ENCODE measurements around the gene ZFAND2A. TPM values are rescaled to one million over a fixed set of nuclear protein-coding genes. Genes with fewer than 3 reads are reported as not detected.

The ZFAND2A gene
- total RNA-seq, 1 experiment from 2014 or later = 51.2 TPM

DNA sequence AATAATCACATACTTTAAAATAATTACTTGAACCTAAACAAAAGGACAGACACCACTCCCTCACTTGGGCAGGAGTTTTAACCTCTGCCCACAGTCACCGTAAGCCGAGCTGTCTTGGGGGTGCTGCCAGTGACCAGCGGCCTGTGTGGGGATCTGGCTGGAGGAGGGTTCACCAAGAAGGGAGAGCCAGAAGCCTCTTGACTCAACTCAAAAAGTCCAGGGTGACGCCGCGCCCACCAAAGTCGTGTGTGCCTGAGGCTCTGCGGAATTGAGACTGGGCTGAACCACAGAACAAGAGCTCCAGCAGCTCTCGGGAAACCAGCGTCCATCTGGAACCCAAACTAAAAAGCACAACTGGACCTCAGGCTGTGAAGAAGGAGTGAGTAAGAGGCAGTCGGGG is 35.8 kb downstream of the ZFAND2A start:
- CTCF ChIA-PET = interaction anchor here (0.9 kb wide), 1 partner anchor 32 kb away, joined by 3 read pairs; no protein-coding TSS in a partner anchor
- H3K4me3 Mint-ChIP-seq (ENCODE audit: low read depth, unreplicated experiment) = no peak overlapping the region

GRCh38 chr7:1123715-1124114 is 36.3 kb downstream of the ZFAND2A start:
- Mint-ChIP-seq H3K36me3 (ENCODE audit: insufficient read depth, unreplicated experiment) (peaks cover 33% of the 10 kb centered on the region), H3K9me3 (ENCODE audit: low read depth, unreplicated experiment) (no peaks in the 10 kb centered on the region), H3K4me1 (ENCODE audit: low read depth, unreplicated experiment) (no peaks in the 10 kb centered on the region), H3K27ac (ENCODE audit: unreplicated experiment) (no peak overlapping the region), H3K27me3 (ENCODE audit: unreplicated experiment) (no peaks in the 10 kb centered on the region), H3K4me3 (ENCODE audit: low read depth, unreplicated experiment) (no peak overlapping the region)
- no peak for DNase-seq
- intact Hi-C loops (cut with micrococcal nuclease; ENCODE audit: unreplicated experiment) = no loop called here
- no TSS peak for BruUV-seq (replicated peaks)
- CTCF ChIA-PET = interaction anchor here (0.9 kb wide), 1 partner anchor 33 kb away, joined by 3 read pairs; no protein-coding TSS in a partner anchor
- TF ChIP-seq, protein P1, sequence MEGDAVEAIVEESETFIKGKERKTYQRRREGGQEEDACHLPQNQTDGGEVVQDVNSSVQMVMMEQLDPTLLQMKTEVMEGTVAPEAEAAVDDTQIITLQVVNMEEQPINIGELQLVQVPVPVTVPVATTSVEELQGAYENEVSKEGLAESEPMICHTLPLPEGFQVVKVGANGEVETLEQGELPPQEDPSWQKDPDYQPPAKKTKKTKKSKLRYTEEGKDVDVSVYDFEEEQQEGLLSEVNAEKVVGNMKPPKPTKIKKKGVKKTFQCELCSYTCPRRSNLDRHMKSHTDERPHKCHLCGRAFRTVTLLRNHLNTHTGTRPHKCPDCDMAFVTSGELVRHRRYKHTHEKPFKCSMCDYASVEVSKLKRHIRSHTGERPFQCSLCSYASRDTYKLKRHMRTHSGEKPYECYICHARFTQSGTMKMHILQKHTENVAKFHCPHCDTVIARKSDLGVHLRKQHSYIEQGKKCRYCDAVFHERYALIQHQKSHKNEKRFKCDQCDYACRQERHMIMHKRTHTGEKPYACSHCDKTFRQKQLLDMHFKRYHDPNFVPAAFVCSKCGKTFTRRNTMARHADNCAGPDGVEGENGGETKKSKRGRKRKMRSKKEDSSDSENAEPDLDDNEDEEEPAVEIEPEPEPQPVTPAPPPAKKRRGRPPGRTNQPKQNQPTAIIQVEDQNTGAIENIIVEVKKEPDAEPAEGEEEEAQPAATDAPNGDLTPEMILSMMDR (IDR thresholded peaks at IDR 0.05; ENCODE audit: unreplicated experiment) = no peak

More for the DNA sequence above, 35.8 kb downstream of the ZFAND2A start:
- no TSS peak for BruUV-seq (replicated peaks)
- Mint-ChIP-seq H3K27ac (ENCODE audit: unreplicated experiment) (no peak overlapping the region), H3K4me1 (ENCODE audit: low read depth, unreplicated experiment) (no peaks in the 10 kb centered on the region), H3K36me3 (ENCODE audit: insufficient read depth, unreplicated experiment) (peaks cover 33% of the 10 kb centered on the region), H3K27me3 (ENCODE audit: unreplicated experiment) (no peaks in the 10 kb centered on the region), H3K9me3 (ENCODE audit: low read depth, unreplicated experiment) (no peaks in the 10 kb centered on the region)
- intact Hi-C loops (cut with micrococcal nuclease; ENCODE audit: unreplicated experiment) = no loop called here
- DNase-seq = no peak
- TF ChIP-seq, protein P1 (IDR thresholded peaks at IDR 0.05; ENCODE audit: unreplicated experiment) = no peak

DNA sequence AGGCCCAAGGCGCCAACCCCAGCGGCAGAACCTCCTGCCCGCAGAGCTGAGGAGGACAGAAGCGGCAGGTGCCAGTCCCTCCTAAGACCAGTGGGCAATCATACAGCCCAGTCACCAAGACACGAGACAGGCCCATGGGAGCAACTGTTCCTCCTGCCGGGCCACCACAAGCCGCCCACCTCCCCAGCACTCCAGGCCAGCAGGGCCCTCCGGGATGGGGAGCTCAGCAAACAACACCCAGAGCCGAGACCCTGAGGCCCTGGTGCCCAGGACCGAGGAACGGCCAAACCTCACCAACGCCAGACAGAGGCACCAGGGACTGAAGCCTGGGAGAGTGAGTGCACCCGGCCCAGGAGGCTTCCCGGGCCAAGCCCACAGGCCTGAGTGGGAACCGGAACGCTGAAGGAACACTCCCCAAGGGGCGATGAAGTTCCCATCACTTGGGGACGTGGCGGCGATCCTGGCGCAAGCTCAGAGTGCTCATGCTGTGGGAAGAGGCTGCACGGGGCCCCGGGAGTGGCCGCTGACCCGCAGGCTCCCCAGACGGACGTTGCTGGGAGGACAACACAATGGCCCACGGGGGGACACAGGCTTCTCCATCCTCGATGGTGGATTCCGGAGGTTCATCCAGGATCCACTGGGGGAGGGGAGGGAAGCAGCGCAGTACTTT is 37.0 kb downstream of the ZFAND2A start:
- peaks cover 33% of the 10 kb centered on the region for H3K36me3 Mint-ChIP-seq (ENCODE audit: insufficient read depth, unreplicated experiment)
- no TSS peak for BruUV-seq (replicated peaks)
- H3K27me3 Mint-ChIP-seq (ENCODE audit: unreplicated experiment) = no peaks in the 10 kb centered on the region
- intact Hi-C loops (cut with micrococcal nuclease; ENCODE audit: unreplicated experiment) = no loop called here
- TF ChIP-seq, protein P1 (IDR thresholded peaks at IDR 0.05; ENCODE audit: unreplicated experiment) = no peak
- no peaks in the 10 kb centered on the region for H3K9me3 Mint-ChIP-seq (ENCODE audit: low read depth, unreplicated experiment)
- H3K27ac Mint-ChIP-seq (ENCODE audit: unreplicated experiment) = no peak overlapping the region
- no peaks in the 10 kb centered on the region for H3K4me1 Mint-ChIP-seq (ENCODE audit: low read depth, unreplicated experiment)
- no peak for DNase-seq
- CTCF ChIA-PET = no interaction called here
- no peak overlapping the region for H3K4me3 Mint-ChIP-seq (ENCODE audit: low read depth, unreplicated experiment)

DNA sequence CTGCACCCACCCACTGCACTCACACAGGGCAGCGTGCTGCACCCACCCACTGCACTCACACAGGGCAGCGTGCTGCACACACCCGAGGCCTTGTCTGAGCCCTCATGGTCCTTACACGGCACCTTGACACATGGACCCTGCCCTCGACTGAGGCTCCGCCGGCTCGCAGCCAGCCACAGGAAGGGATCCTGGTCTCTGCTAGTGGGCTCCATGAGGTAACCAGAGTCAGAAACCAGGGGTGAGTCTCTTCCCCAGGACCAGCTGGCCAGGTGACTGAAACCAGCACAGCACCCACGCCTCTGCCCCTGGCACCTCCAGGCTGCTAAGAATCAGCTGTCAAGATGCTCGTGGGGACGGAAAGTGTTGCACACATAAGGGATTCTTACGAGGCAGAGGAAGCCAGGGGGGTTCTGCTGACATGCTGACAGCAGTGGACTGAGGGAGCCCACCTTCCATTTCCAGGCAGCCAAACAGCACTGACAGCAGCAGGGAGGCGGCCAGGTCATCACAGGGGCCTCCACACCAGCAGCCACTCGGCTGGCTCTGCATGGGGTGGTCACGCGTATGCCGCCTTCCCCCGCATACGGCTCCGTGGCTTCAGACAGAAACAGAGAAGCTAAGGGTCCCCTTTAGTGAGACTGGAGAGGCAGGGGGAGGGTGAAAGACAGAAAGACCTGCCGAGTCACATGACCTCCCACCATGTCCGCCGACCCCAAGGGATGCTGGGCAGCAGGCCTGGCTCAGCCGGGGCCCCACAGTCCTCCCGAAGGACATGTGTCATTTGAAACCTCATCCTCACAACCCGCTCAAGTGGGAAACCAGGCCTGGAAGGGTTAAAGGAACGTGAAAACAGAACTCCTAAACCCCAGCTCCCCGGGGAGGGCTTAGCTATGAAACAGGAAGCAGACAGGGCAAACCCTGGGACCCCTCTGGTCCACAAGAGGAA is 37.8 kb downstream of the ZFAND2A start:
- DNase-seq = no peak
- Mint-ChIP-seq H3K36me3 (ENCODE audit: insufficient read depth, unreplicated experiment) (peaks cover 38% of the 10 kb centered on the region), H3K4me1 (ENCODE audit: low read depth, unreplicated experiment) (no peaks in the 10 kb centered on the region), H3K27me3 (ENCODE audit: unreplicated experiment) (no peaks in the 10 kb centered on the region), H3K9me3 (ENCODE audit: low read depth, unreplicated experiment) (no peaks in the 10 kb centered on the region), H3K4me3 (ENCODE audit: low read depth, unreplicated experiment) (no peak overlapping the region), H3K27ac (ENCODE audit: unreplicated experiment) (no peak overlapping the region)
- CTCF ChIA-PET = no interaction called here
- no TSS peak for BruUV-seq (replicated peaks)
- intact Hi-C loops (cut with micrococcal nuclease; ENCODE audit: unreplicated experiment) = no loop called here
- TF ChIP-seq, protein P1 (IDR thresholded peaks at IDR 0.05; ENCODE audit: unreplicated experiment) = no peak
